ENCODE measurements around the gene GLG1.

GRCh38 chr16:74560912-74561311 is 46.0 kb downstream of the GLG1 start:
- TF ChIP-seq EZH2 (IDR thresholded peaks at IDR 0.05; ENCODE audit: low read depth): no peak
- no peak for TF ChIP-seq CTCF (conservative IDR thresholded peaks at IDR 0.05)

All from PC-9 (cell line).